ENCODE measurements around the gene ADCY9. TPM values are rescaled to one million over a fixed set of nuclear protein-coding genes. Genes with fewer than 3 reads are reported as not detected.

Gene ADCY9
- total RNA-seq, 2 experiments from 2014 or later, result 7.1 to 7.4 TPM

- ChIA-PET POLR2A (no interaction called here), CTCF (no interaction called here)
- no peak overlapping the region for H3K27ac ChIP-seq (ENCODE audit: low read depth in 1 of 2, low read length in 2 of 2)
- H3K36me3 ChIP-seq (ENCODE audit: insufficient read depth, low read length), result no peaks in the 10 kb centered on the region
- Mint-ChIP-seq H3K36me3 (ENCODE audit: low read depth) (no peaks in the 10 kb centered on the region), H3K27me3 (no peaks in the 10 kb centered on the region), H3K4me3 (no peak overlapping the region), H3K27ac (no peak overlapping the region), H3K4me1 (ENCODE audit: low read depth) (peaks cover 4% of the 10 kb centered on the region), H3K9me3 (no peaks in the 10 kb centered on the region)
- no peak for ATAC-seq (ENCODE audit: poor library complexity)
- no peaks in the 10 kb centered on the region for H3K9me3 ChIP-seq (ENCODE audit: control insufficient read depth in 1 of 2, insufficient read depth in 1 of 2, low read length in 2 of 2)
- H3K27me3 ChIP-seq (ENCODE audit: control insufficient read depth in 1 of 2, insufficient read depth in 2 of 2, low read length in 2 of 2), result no peaks in the 10 kb centered on the region
- no peak for DNase-seq
- H3K4me3 ChIP-seq (ENCODE audit: low read length), result no peak overlapping the region
- intact Hi-C loops (cut with DNase I, micrococcal nuclease), result no loop called here
- TF ChIP-seq, protein P1, sequence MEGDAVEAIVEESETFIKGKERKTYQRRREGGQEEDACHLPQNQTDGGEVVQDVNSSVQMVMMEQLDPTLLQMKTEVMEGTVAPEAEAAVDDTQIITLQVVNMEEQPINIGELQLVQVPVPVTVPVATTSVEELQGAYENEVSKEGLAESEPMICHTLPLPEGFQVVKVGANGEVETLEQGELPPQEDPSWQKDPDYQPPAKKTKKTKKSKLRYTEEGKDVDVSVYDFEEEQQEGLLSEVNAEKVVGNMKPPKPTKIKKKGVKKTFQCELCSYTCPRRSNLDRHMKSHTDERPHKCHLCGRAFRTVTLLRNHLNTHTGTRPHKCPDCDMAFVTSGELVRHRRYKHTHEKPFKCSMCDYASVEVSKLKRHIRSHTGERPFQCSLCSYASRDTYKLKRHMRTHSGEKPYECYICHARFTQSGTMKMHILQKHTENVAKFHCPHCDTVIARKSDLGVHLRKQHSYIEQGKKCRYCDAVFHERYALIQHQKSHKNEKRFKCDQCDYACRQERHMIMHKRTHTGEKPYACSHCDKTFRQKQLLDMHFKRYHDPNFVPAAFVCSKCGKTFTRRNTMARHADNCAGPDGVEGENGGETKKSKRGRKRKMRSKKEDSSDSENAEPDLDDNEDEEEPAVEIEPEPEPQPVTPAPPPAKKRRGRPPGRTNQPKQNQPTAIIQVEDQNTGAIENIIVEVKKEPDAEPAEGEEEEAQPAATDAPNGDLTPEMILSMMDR (IDR thresholded peaks at IDR 0.05), result no peak
- H3K4me1 ChIP-seq (ENCODE audit: insufficient read depth, low read length), result peaks cover 4% of the 10 kb centered on the region
Observed at GRCh38 chr16:4005281-4005680, 111.0 kb downstream of the ADCY9 start.

GRCh38 chr16:4004206-4004605 lies 112.0 kb downstream of the ADCY9 start:
- Histone ChIP-seq H3K4me3 (ENCODE audit: low read length) (no peak overlapping the region), H3K9me3 (ENCODE audit: control insufficient read depth in 1 of 2, insufficient read depth in 1 of 2, low read length in 2 of 2) (no peaks in the 10 kb centered on the region), H3K27me3 (ENCODE audit: control insufficient read depth in 1 of 2, insufficient read depth in 2 of 2, low read length in 2 of 2) (no peaks in the 10 kb centered on the region), H3K4me1 (ENCODE audit: insufficient read depth, low read length) (peaks cover 14% of the 10 kb centered on the region), H3K36me3 (ENCODE audit: insufficient read depth, low read length) (no peaks in the 10 kb centered on the region), H3K27ac (ENCODE audit: low read depth in 1 of 2, low read length in 2 of 2) (no peak overlapping the region)
- no peaks in the 10 kb centered on the region for H3K9me3 Mint-ChIP-seq
- intact Hi-C loops (cut with DNase I, micrococcal nuclease), result no loop called here
- H3K27ac Mint-ChIP-seq, result no peak overlapping the region
- ATAC-seq (ENCODE audit: poor library complexity), result no peak
- TF ChIP-seq, protein P1 (IDR thresholded peaks at IDR 0.05), result no peak
- DNase-seq, result no peak
- POLR2A ChIA-PET, result no interaction called here
- no peak overlapping the region for H3K4me3 Mint-ChIP-seq
- no peaks in the 10 kb centered on the region for H3K36me3 Mint-ChIP-seq (ENCODE audit: low read depth)
- peaks cover 14% of the 10 kb centered on the region for H3K4me1 Mint-ChIP-seq (ENCODE audit: low read depth)
- no peaks in the 10 kb centered on the region for H3K27me3 Mint-ChIP-seq
- CTCF ChIA-PET, result interaction anchor here (0.6 kb wide), 1 partner anchor 282 kb away, joined by 4 read pairs; no protein-coding TSS in a partner anchor

GRCh38 chr16:4003576-4003975 lies 112.7 kb downstream of the ADCY9 start:
- intact Hi-C loops (cut with DNase I, micrococcal nuclease), result no loop called here
- Mint-ChIP-seq H3K9me3 (no peaks in the 10 kb centered on the region), H3K4me3 (no peak overlapping the region), H3K4me1 (ENCODE audit: low read depth) (peaks cover 14% of the 10 kb centered on the region), H3K36me3 (ENCODE audit: low read depth) (no peaks in the 10 kb centered on the region), H3K27ac (no peak overlapping the region), H3K27me3 (no peaks in the 10 kb centered on the region)
- ChIA-PET CTCF (interaction anchor here (0.6 kb wide), 1 partner anchor 282 kb away, joined by 4 read pairs; no protein-coding TSS in a partner anchor), POLR2A (no interaction called here)
- DNase-seq, result no peak
- no peak overlapping the region for H3K27ac ChIP-seq (ENCODE audit: low read depth in 1 of 2, low read length in 2 of 2)
- H3K9me3 ChIP-seq (ENCODE audit: control insufficient read depth in 1 of 2, insufficient read depth in 1 of 2, low read length in 2 of 2), result no peaks in the 10 kb centered on the region
- TF ChIP-seq, protein P1 (IDR thresholded peaks at IDR 0.05), result no peak
- H3K36me3 ChIP-seq (ENCODE audit: insufficient read depth, low read length), result no peaks in the 10 kb centered on the region
- no peak overlapping the region for H3K4me3 ChIP-seq (ENCODE audit: low read length)
- H3K4me1 ChIP-seq (ENCODE audit: insufficient read depth, low read length), result peaks cover 14% of the 10 kb centered on the region
- no peak for ATAC-seq (ENCODE audit: poor library complexity)
- no peaks in the 10 kb centered on the region for H3K27me3 ChIP-seq (ENCODE audit: control insufficient read depth in 1 of 2, insufficient read depth in 2 of 2, low read length in 2 of 2)
